Measurements from ENCODE around the gene LPP.

- no peak for TF ChIP-seq POLR2A (IDR thresholded peaks at IDR 0.05; ENCODE audit: low read depth)
- TF ChIP-seq CTCF (IDR thresholded peaks at IDR 0.05) = no peak
- TF ChIP-seq EP300 (IDR thresholded peaks at IDR 0.05) = no peak
Observed at GRCh38 chr3:188370081-188370830, 216.3 kb downstream of the LPP start.
